Motor neuron (in vitro differentiated cells): ENCODE data around the gene GOLGA8S. TPM values are rescaled to one million over a fixed set of nuclear protein-coding genes. Genes with fewer than 3 reads are reported as not detected.
"Not testable (repeated sequence)": the region's sequence is repeated elsewhere in the genome, so short reads cannot be mapped to it uniquely, and the experiment has no call there.

Experiments used
- ATAC-seq, 8 experiments: fragments of 200-7000 bp; cut with Tn5 transposase; replicated peaks in 6 of 8; 2 replicates each; pipeline ENCODE4 v1.8.0; 2021; ENCODE audit warnings: mild to moderate bottlenecking in 8 of 8, moderate library complexity in 8 of 8
- H3K27ac ChIP-seq, 2 donors: fragments of 250-450 bp; sonication (Bioruptor Pico); 2 replicates each; pipeline ENCODE4 v1.9.0; 2021; ENCODE audit warnings: antibody characterized with exemption in 2 of 2, mild to moderate bottlenecking in 2 of 2, moderate library complexity in 1 of 2
- H3K4me1 ChIP-seq, 2 donors: fragments of 250-450 bp; sonication (Bioruptor Pico); replicated peaks in 1 of 2; 2 replicates each; pipeline ENCODE4 v1.6.1; 2021; ENCODE audit warnings: antibody characterized with exemption in 2 of 2, mild to moderate bottlenecking in 2 of 2, moderate library complexity in 1 of 2
- H3K4me3 ChIP-seq, 5 donors: fragments of 250-450 bp; sonication (Bioruptor Pico); 2 replicates each; pipeline ENCODE4 v1.9.0; 2021; ENCODE audit warnings: antibody characterized with exemption in 5 of 5, mild to moderate bottlenecking in 5 of 5, moderate library complexity in 4 of 5
- WGBS, 10 experiments: fragments of 450-650 bp; shearing (Covaris generic); methylation state at CpG; one replicate each; pipeline ENCODE4 v1.0.0; 2022; 5-methylcytosine and 5-hydroxymethylcytosine counted together
- in situ Hi-C, 9 experiments: fragments of 400-800 bp; cut with MboI; loops; one replicate each; pipeline ENCODE4 v1.15.0; 2021; ENCODE audit warnings: low sequenced_read_pairs in 9 of 9, low pct_unique_long_range_greater_than_20kb in 2 of 9; ENCODE audit not compliant: unreplicated experiment in 9 of 9
- total RNA-seq, 8 experiments: library from RNA; unstranded; fragments of 300-600 nt; gene quantifications; 2 replicates each; pipeline versions ENCODE4 v1.2.3 to v1.2.4, GENCODE V29; 2022

GOLGA8S gene
- total RNA-seq, 8 experiments from 2014 or later: under 0.01 to 0.19 (median 0.10) TPM; not detected in 2

DNA sequence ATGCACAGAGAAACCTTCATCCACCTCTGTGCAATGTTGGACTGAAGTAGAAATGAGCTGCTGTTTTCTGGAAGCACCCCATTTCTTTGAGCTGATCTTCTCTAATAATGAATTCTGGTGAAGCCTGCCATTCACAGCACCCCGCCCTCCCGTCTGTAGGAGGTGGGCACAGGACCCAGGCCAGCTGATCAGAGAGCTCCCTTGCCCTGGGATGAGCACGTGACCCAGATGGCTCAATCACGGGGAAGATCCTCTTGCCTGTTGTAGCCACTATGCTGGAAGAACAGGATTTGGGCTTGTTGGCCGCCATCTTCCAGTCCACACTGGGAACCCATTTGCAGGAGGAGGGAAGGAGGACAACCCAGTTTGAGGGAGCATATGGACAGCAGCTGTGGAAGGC is 48.0 kb downstream of the GOLGA8S start:
- no peak for ATAC-seq
- Histone ChIP-seq H3K27ac (no peak overlapping the region), H3K4me1 (no peaks in the 10 kb centered on the region), H3K4me3 (no peak overlapping the region)
- in situ Hi-C loops: no loop called here
- 0 to 50% methylated on average over 1 to 4 of the region's 5 CpGs; no CpG with 5 or more reads in 8 of the 10 experiments for WGBS, 10 experiments

DNA sequence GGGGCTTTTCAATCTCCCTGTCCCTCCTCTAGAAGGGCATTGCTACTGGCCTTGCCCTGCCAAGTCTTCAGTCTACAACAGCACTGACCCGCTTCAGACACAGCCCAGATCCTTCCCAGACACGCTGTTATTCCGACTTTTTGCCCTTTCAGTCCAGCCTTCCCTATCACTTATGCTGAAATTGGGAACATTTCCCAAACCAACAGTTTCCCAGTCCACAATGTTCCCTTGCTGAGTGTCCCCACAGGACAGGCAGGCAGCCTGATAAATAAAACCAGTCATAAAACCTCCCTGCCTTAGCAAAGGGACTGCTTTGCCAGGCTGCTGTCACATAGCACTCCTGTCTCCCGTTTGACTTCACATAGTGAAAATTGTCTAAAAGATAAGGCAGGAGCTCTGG is 49.0 kb downstream of the GOLGA8S start:
- in situ Hi-C loops: no loop called here
- Histone ChIP-seq H3K27ac (no peak overlapping the region), H3K4me3 (no peak overlapping the region), H3K4me1 (no peaks in the 10 kb centered on the region)
- ATAC-seq: no peak
- 0 to 95% (median 25%) methylated on average over 1 to 4 of the region's 4 CpGs; no CpG with 5 or more reads in 4 of the 10 experiments for WGBS, 10 experiments

DNA sequence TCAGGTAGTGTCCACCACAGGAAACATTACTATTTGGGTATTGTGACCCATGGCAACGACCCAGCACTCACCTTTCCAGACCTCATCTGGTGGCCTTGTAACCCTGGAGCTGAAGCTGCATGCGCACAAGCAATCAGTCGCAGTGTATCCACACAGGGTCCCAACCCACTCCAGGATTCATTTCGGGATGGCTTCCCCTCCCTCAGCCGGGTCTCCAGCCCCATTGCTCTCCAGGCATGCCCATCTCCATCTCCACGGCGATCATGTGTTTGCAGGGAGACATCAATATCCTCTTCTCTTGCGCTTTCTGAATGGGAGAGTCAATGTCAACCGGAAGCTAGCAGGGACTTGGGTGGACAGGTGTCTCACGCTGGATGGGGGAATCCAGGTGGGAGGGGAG is 57.3 kb downstream of the GOLGA8S start:
- Histone ChIP-seq H3K4me1 (no peaks in the 10 kb centered on the region), H3K4me3 (no peak overlapping the region), H3K27ac (no peak overlapping the region)
- in situ Hi-C loops: no loop called here
- no peak for ATAC-seq
- 50 to 75% (median 62%) methylated on average over 2 to 9 of the region's 10 CpGs; no CpG with 5 or more reads in 7 of the 10 experiments for WGBS, 10 experiments

DNA sequence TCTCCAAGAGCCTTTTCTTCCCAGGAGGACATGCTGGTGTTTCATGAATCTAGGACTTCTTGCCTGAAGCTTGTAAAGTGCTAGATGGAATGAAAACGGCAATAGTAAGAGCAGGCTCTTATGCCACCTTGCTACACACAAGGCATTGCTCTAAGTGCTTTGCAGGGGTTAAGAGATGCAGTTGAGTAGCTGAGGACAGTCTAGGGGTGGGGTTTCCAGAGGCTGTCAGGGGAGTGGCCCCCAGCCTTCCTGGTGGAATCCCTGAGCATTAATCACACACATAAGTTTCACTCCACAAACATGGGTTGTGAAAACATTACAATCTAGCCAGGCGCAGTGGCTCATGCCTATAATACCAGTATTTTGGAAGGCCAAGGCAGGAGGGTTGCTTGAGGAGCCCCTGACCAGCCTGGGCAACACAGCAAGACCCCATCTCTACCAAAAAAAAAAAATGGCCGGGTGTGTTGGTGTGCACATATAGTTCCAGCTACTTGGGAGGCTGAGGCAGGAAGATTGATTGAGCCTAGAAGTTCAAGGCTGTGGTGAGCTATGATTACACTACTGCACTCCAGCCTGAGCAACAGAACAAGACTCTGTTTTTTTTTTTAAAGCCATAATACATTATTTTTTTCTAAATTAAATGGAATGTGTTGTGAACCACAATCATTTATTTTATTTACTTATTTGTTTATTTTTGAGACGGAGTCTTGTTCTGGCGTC is 58.5 kb downstream of the GOLGA8S start:
- in situ Hi-C loops, H3K27ac ChIP-seq, ATAC-seq, H3K4me1 ChIP-seq, H3K4me3 ChIP-seq: not testable (repeated sequence)
- 27 to 92% (median 80%) methylated on average over 1 to 5 of the region's 5 CpGs; no CpG with 5 or more reads in 3 of the 10 experiments for WGBS, 10 experiments

Other genes with a start within 250 kb of the GOLGA8S start
- gene GOLGA6L1, start 217.9 kb upstream of the GOLGA8S start, total RNA-seq: 1 to 10 TPM in 2 of 8 experiments, under 1 TPM in 3, not detected in 3; 0.42 to 3.8 (median 0.66) TPM
- gene GOLGA6L26, start 20.6 kb upstream of the GOLGA8S start, total RNA-seq: under 1 TPM in 2 of 8 experiments, not detected in 6; 0.21 to 0.63 TPM
- 1 to 10 TPM in 2 of 8 experiments, under 1 TPM in 4, not detected in 2; 0.05 to 2.0 (median 0.34) TPM for gene GOLGA6L2, start 92.5 kb downstream of the GOLGA8S start, total RNA-seq
- gene MKRN3, start 210.9 kb downstream of the GOLGA8S start, total RNA-seq: 10 to 100 TPM in 5 of 8 experiments, 1 to 10 TPM in 2, under 1 TPM in 1; 0.84 to 33.3 (median 19.4) TPM